ES-I3 (cell line): ENCODE data around the gene LHFPL2.
A peak's percentile ranks its signal among the peaks of the same experiment; 100 is the strongest.

ENCODE experiments used
- H3K36me3 ChIP-seq: 2 replicates; pipeline ENCODE4 v1.6.1; 2013; ENCODE audit warnings: mild to moderate bottlenecking, low read length, control low read depth, moderate library complexity; ENCODE audit not compliant: insufficient read depth
- H3K4me1 ChIP-seq: 2 replicates; pipeline ENCODE4 v1.6.1; 2013; ENCODE audit warnings: mild to moderate bottlenecking, control low read depth, low read length; ENCODE audit not compliant: insufficient read depth
- H3K9ac ChIP-seq: 2 replicates; pipeline ENCODE4 v1.6.1; 2013; ENCODE audit warnings: low read depth, mild to moderate bottlenecking, low read length, moderate library complexity
- H3K9me3 ChIP-seq: 2 replicates; pipeline ENCODE4 v1.6.1; 2013; ENCODE audit warnings: mild to moderate bottlenecking, low read length, moderate library complexity; ENCODE audit not compliant: control insufficient read depth, insufficient read depth

Gene LHFPL2

GRCh38 chr5:78657201-78657600 lies 8.6 kb upstream of the LHFPL2 start:
- no peak overlapping the region for H3K9ac ChIP-seq
- no peaks in the 10 kb centered on the region for H3K4me1 ChIP-seq
- no peaks in the 10 kb centered on the region for H3K36me3 ChIP-seq
- no peaks in the 10 kb centered on the region for H3K9me3 ChIP-seq

GRCh38 chr5:78655746-78656290 lies 7.2 kb upstream of the LHFPL2 start:
- H3K9ac ChIP-seq, result no peak overlapping the region
- H3K4me1 ChIP-seq, result no peaks in the 10 kb centered on the region
- no peaks in the 10 kb centered on the region for H3K9me3 ChIP-seq
- H3K36me3 ChIP-seq, result no peaks in the 10 kb centered on the region

GRCh38 chr5:78654386-78654785 lies 5.8 kb upstream of the LHFPL2 start:
- no peaks in the 10 kb centered on the region for H3K9me3 ChIP-seq
- no peak overlapping the region for H3K9ac ChIP-seq
- H3K36me3 ChIP-seq, result no peaks in the 10 kb centered on the region
- H3K4me1 ChIP-seq, result peaks cover 7% of the 10 kb centered on the region; the same call in 1 of the 2 replicates

- Histone ChIP-seq H3K36me3 (no peaks in the 10 kb centered on the region), H3K4me1 (peaks cover 7% of the 10 kb centered on the region; the same call in 1 of the 2 replicates), H3K9me3 (no peaks in the 10 kb centered on the region), H3K9ac (no peak overlapping the region)
Observed at GRCh38 chr5:78653681-78654366, 5.3 kb upstream of the LHFPL2 start.

- Histone ChIP-seq H3K36me3 (no peaks in the 10 kb centered on the region), H3K9ac (no peak overlapping the region), H3K4me1 (peaks cover 7% of the 10 kb centered on the region; the same call in 1 of the 2 replicates), H3K9me3 (no peaks in the 10 kb centered on the region)
Observed at GRCh38 chr5:78653031-78653430, 4.5 kb upstream of the LHFPL2 start.

GRCh38 chr5:78651468-78651867 lies 2.9 kb upstream of the LHFPL2 start:
- Histone ChIP-seq H3K9me3 (no peaks in the 10 kb centered on the region), H3K9ac (no peak overlapping the region), H3K4me1 (peaks cover 10% of the 10 kb centered on the region; the same call in 1 of the 2 replicates), H3K36me3 (no peaks in the 10 kb centered on the region)

- H3K9ac ChIP-seq, result no peak overlapping the region
Observed at GRCh38 chr5:78650531-78650930, 2.0 kb upstream of the LHFPL2 start.

GRCh38 chr5:78649861-78650496 lies 1.4 kb upstream of the LHFPL2 start:
- Histone ChIP-seq H3K4me1 (peaks cover 10% of the 10 kb centered on the region; the same call in 1 of the 2 replicates), H3K9me3 (no peaks in the 10 kb centered on the region), H3K36me3 (no peaks in the 10 kb centered on the region), H3K9ac (peak overlapping the region; percentile 22; the same call in 1 of the 2 replicates)

More at GRCh38 chr5:78650531-78650930, 2.0 kb upstream of the LHFPL2 start:
- Histone ChIP-seq H3K36me3 (no peaks in the 10 kb centered on the region), H3K4me1 (peaks cover 10% of the 10 kb centered on the region; the same call in 1 of the 2 replicates), H3K9me3 (no peaks in the 10 kb centered on the region)

GRCh38 chr5:78649211-78649695 lies 681 bp upstream of the LHFPL2 start:
- no peaks in the 10 kb centered on the region for H3K9me3 ChIP-seq
- H3K4me1 ChIP-seq, result peaks cover 10% of the 10 kb centered on the region; the same call in 1 of the 2 replicates
- peak overlapping the region; percentile 71 for H3K9ac ChIP-seq
- H3K36me3 ChIP-seq, result no peaks in the 10 kb centered on the region

GRCh38 chr5:78647838-78648358 lies 674 bp downstream of the LHFPL2 start:
- Histone ChIP-seq H3K9ac (peak overlapping the region; percentile 71), H3K36me3 (no peaks in the 10 kb centered on the region), H3K4me1 (peaks cover 10% of the 10 kb centered on the region; the same call in 1 of the 2 replicates), H3K9me3 (no peaks in the 10 kb centered on the region)

- H3K36me3 ChIP-seq, result no peaks in the 10 kb centered on the region
- peaks cover 10% of the 10 kb centered on the region; the same call in 1 of the 2 replicates for H3K4me1 ChIP-seq
- H3K9ac ChIP-seq, result peak overlapping the region; percentile 71
- no peaks in the 10 kb centered on the region for H3K9me3 ChIP-seq
Observed at GRCh38 chr5:78647351-78647818, 1.2 kb downstream of the LHFPL2 start.

GRCh38 chr5:78644741-78645300 lies 3.8 kb downstream of the LHFPL2 start:
- Histone ChIP-seq H3K36me3 (no peaks in the 10 kb centered on the region), H3K9me3 (no peaks in the 10 kb centered on the region), H3K9ac (no peak overlapping the region), H3K4me1 (peaks cover 15% of the 10 kb centered on the region)

GRCh38 chr5:78644129-78644528 lies 4.4 kb downstream of the LHFPL2 start:
- no peaks in the 10 kb centered on the region for H3K36me3 ChIP-seq
- no peak overlapping the region for H3K9ac ChIP-seq
- peaks cover 22% of the 10 kb centered on the region for H3K4me1 ChIP-seq
- no peaks in the 10 kb centered on the region for H3K9me3 ChIP-seq

- Histone ChIP-seq H3K9me3 (no peaks in the 10 kb centered on the region), H3K36me3 (no peaks in the 10 kb centered on the region), H3K4me1 (peaks cover 31% of the 10 kb centered on the region), H3K9ac (no peak overlapping the region)
Observed at GRCh38 chr5:78642701-78643100, 5.9 kb downstream of the LHFPL2 start.
